H1 (cell line): Measurements from ENCODE around the gene TAS1R3. TPM values are rescaled to one million over a fixed set of nuclear protein-coding genes. Genes with fewer than 3 reads are reported as not detected.

Experiments used
- CTCF ChIA-PET: fragments of 300-600 bp; sonication (Branson Sonifier 250); formaldehyde crosslinking; loops from one replicate; lab custom pipeline; 2021; ENCODE audit not compliant: partially characterized antibody; lab: Charles Lee
- POLR2A ChIA-PET: fragments of 300-600 bp; sonication (Branson Sonifier 250); formaldehyde crosslinking; loops from one replicate; lab custom pipeline; 2021; ENCODE audit warnings: inconsistent platforms; ENCODE audit not compliant: partially characterized antibody; lab: Charles Lee
- DNase-seq, 2 experiments: peaks; one replicate each; pipeline versions ENCODE4 v3.0.0 to v3.0.0-alpha.2; 2010 to 2022; ENCODE audit warnings: low spot score in 2 of 2, low read depth in 1 of 2, mixed read lengths in 1 of 2
- FAIRE-seq: peaks from 2 replicates; lab custom pipeline; 2011; peaks lifted over from hg19 to GRCh38; lab: Jason Lieb, UNC
- H2AFZ ChIP-seq: 2 replicates; pipeline ENCODE4 v1.8.1; 2012; ENCODE audit warnings: low read length, inconsistent platforms
- H2AK5ac ChIP-seq: 2 replicates; pipeline ENCODE4 v1.6.1; 2013; ENCODE audit warnings: low read depth, low read length
- H2BK120ac ChIP-seq: replicated peaks from 2 replicates; pipeline ENCODE3; 2013; ENCODE audit warnings: low read depth, low read length, inconsistent platforms
- H2BK12ac ChIP-seq: 2 replicates; pipeline ENCODE4 v1.6.1; 2013; ENCODE audit warnings: low read depth, low read length
- H2BK15ac ChIP-seq: 2 replicates; pipeline ENCODE4 v1.6.1; 2013; ENCODE audit warnings: low read length
- H2BK20ac ChIP-seq: 2 replicates; pipeline ENCODE4 v1.6.1; 2013; ENCODE audit warnings: low read length
- H2BK5ac ChIP-seq: 2 replicates; pipeline ENCODE4 v1.6.1; 2013; ENCODE audit warnings: low read depth, low read length
- H3K14ac ChIP-seq: 2 replicates; pipeline ENCODE4 v1.6.1; 2013; ENCODE audit warnings: inconsistent platforms; ENCODE audit not compliant: insufficient read length
- H3K18ac ChIP-seq: 2 replicates; pipeline ENCODE4 v1.6.1; 2013; ENCODE audit warnings: low read length; ENCODE audit errors: extremely low read depth
- H3K23ac ChIP-seq: 2 replicates; pipeline ENCODE4 v1.6.1; 2013; ENCODE audit warnings: inconsistent platforms; ENCODE audit not compliant: insufficient read length
- H3K23me2 ChIP-seq: 2 replicates; pipeline ENCODE4 v1.6.1; 2013; ENCODE audit warnings: low read depth, low read length
- H3K27ac ChIP-seq: 2 replicates; pipeline ENCODE4 v1.6.1; 2011; ENCODE audit warnings: low read depth, low read length, inconsistent platforms
- H3K27me3 ChIP-seq, 4 experiments: replicated peaks in 1 of 4; 1 replicate in 1 of 4; 2 replicates in 3 of 4; pipeline versions ENCODE4 v1.6.1 to v1.8.1; 2011 to 2013; ENCODE audit warnings: low read length in 3 of 4, mild to moderate bottlenecking in 3 of 4, inconsistent platforms in 2 of 4, mixed read lengths in 2 of 4, moderate library complexity in 1 of 4; ENCODE audit not compliant: control insufficient read depth in 3 of 4, insufficient read depth in 3 of 4; ENCODE audit errors: extremely low read depth in 1 of 4
- H3K36me3 ChIP-seq, 4 experiments: 2 replicates each; pipeline versions ENCODE4 v1.6.1 to v1.8.1; 2011 to 2013; ENCODE audit warnings: mild to moderate bottlenecking in 4 of 4, low read length in 3 of 4, moderate library complexity in 2 of 4, control low read depth in 1 of 4, inconsistent platforms in 1 of 4; ENCODE audit not compliant: insufficient read depth in 4 of 4, control insufficient read depth in 2 of 4
- H3K4ac ChIP-seq: replicated peaks from 2 replicates; pipeline ENCODE3; 2013; ENCODE audit warnings: low read length, low read depth, mixed read lengths, inconsistent platforms; ENCODE audit not compliant: insufficient read length
- H3K4me1 ChIP-seq, 4 experiments: replicated peaks in 1 of 4; 1 replicate in 1 of 4; 2 replicates in 3 of 4; pipeline versions ENCODE4 v1.6.1 to v1.8.1; 2011 to 2013; ENCODE audit warnings: low read length in 3 of 4, inconsistent platforms in 2 of 4, mixed read lengths in 1 of 4; ENCODE audit not compliant: insufficient read depth in 4 of 4, control insufficient read depth in 3 of 4
- H3K4me2 ChIP-seq, 2 experiments: 2 replicates each; pipeline versions ENCODE4 v1.6.1 to v1.8.1; 2011 to 2013; ENCODE audit warnings: low read depth in 2 of 2, low read length in 2 of 2, control low read depth in 1 of 2, inconsistent platforms in 1 of 2, mild to moderate bottlenecking in 1 of 2; ENCODE audit not compliant: insufficient read depth in 1 of 2
- H3K4me3 ChIP-seq, 4 experiments: fragments of 200-600, 300-600 bp in 1 of 4; sonication (generic), shearing (Covaris generic), sonication (Bioruptor Twin) in 1 of 4; 2 replicates each; pipeline versions ENCODE4 v1.5.1 to v1.8.1; 2011 to 2016; ENCODE audit warnings: low read length in 4 of 4, low read depth in 3 of 4, control low read depth in 2 of 4, inconsistent platforms in 2 of 4, mild to moderate bottlenecking in 2 of 4, mixed read lengths in 1 of 4, moderate library complexity in 1 of 4; ENCODE audit not compliant: insufficient read depth in 2 of 4; ENCODE audit errors: extremely low read depth in 1 of 4
- H3K56ac ChIP-seq: replicated peaks from 2 replicates; pipeline ENCODE3; 2013; ENCODE audit warnings: low read depth, mild to moderate bottlenecking, mixed read lengths, low read length, inconsistent platforms; ENCODE audit not compliant: insufficient read length
- H3K79me1 ChIP-seq: 2 replicates; pipeline ENCODE4 v1.6.1; 2013; ENCODE audit warnings: low read depth, low read length, control low read depth
- H3K79me2 ChIP-seq, 2 experiments: 2 replicates each; pipeline versions ENCODE4 v1.6.1 to v1.8.1; 2012 to 2013; ENCODE audit warnings: low read length in 2 of 2, mild to moderate bottlenecking in 2 of 2, inconsistent platforms in 1 of 2; ENCODE audit not compliant: insufficient read depth in 2 of 2, control insufficient read depth in 1 of 2
- H3K9ac ChIP-seq, 4 experiments: replicated peaks in 1 of 4; 1 replicate in 1 of 4; 2 replicates in 3 of 4; pipeline versions ENCODE4 v1.6.1 to v1.8.1; 2011 to 2013; ENCODE audit warnings: low read depth in 3 of 4, low read length in 3 of 4, control low read depth in 2 of 4, mild to moderate bottlenecking in 2 of 4, moderate library complexity in 2 of 4, inconsistent platforms in 1 of 4; ENCODE audit errors: extremely low read depth in 1 of 4
- H3K9me3 ChIP-seq, 2 experiments: 2 replicates each; pipeline versions ENCODE4 v1.6.1 to v1.8.1; 2012 to 2013; ENCODE audit warnings: mild to moderate bottlenecking in 2 of 2, moderate library complexity in 2 of 2, control low read depth in 1 of 2, inconsistent platforms in 1 of 2, low read depth in 1 of 2, low read length in 1 of 2, mixed read lengths in 1 of 2; ENCODE audit not compliant: insufficient read depth in 2 of 2
- H4K20me1 ChIP-seq, 2 experiments: replicated peaks in 1 of 2; 2 replicates each; pipeline versions ENCODE3 to v1.8.1; 2011 to 2013; ENCODE audit warnings: inconsistent platforms in 2 of 2, low read length in 2 of 2, mild to moderate bottlenecking in 1 of 2; ENCODE audit not compliant: insufficient read depth in 2 of 2, control insufficient read depth in 1 of 2
- H4K5ac ChIP-seq: 2 replicates; pipeline ENCODE4 v1.6.1; 2013; ENCODE audit warnings: low read length, low read depth, mixed read lengths, inconsistent platforms; ENCODE audit not compliant: insufficient read length
- H4K8ac ChIP-seq: 2 replicates; pipeline ENCODE4 v1.8.0; 2013; ENCODE audit warnings: mild to moderate bottlenecking, moderate library complexity, low read length, inconsistent platforms; ENCODE audit not compliant: insufficient read depth; ENCODE audit errors: extremely low read depth
- H4K91ac ChIP-seq: replicated peaks from 2 replicates; pipeline ENCODE3; 2013; ENCODE audit warnings: low read length, mixed read lengths, inconsistent platforms; ENCODE audit not compliant: insufficient read length
- CTCF ChIP-seq, 3 experiments: IDR thresholded peaks; 1 replicate in 2 of 3; 2 replicates in 1 of 3; pipeline versions ENCODE4 v1.5.1 to v1.6.1; 2011; ENCODE audit warnings: low read length in 3 of 3, mild to moderate bottlenecking in 3 of 3, inconsistent platforms in 2 of 3, low read depth in 1 of 3, moderate library complexity in 1 of 3; ENCODE audit not compliant: insufficient read depth in 1 of 3; ENCODE audit errors: control extremely low read depth in 1 of 3
- GABPA ChIP-seq: IDR thresholded peaks from 2 replicates; pipeline ENCODE4 v1.6.1; 2011; ENCODE audit warnings: mild to moderate bottlenecking, low read length, moderate library complexity, borderline replicate concordance; ENCODE audit not compliant: insufficient read depth
- GTF2F1 ChIP-seq: IDR thresholded peaks from 2 replicates; pipeline ENCODE4 v1.6.1; 2012; ENCODE audit warnings: low read depth, low read length, improper control_type of control experiment, borderline replicate concordance
- JUND ChIP-seq: IDR thresholded peaks from 2 replicates; pipeline ENCODE4 v1.6.1; 2011; ENCODE audit warnings: mild to moderate bottlenecking, improper control_type of control experiment, low read length
- RAD21 ChIP-seq, 2 experiments: IDR thresholded peaks in 1 of 2; conservative IDR thresholded peaks in 1 of 2; 2 replicates each; pipeline ENCODE4 v1.6.1; 2011; ENCODE audit warnings: low read depth in 2 of 2, low read length in 2 of 2, improper control_type of control experiment in 1 of 2, inconsistent platforms in 1 of 2, mild to moderate bottlenecking in 1 of 2, moderate library complexity in 1 of 2
- SP2 ChIP-seq: IDR thresholded peaks from 2 replicates; pipeline ENCODE4 v1.6.1; 2012; ENCODE audit warnings: mild to moderate bottlenecking, low read length, inconsistent platforms
- YY1 ChIP-seq: IDR thresholded peaks from 2 replicates; pipeline ENCODE4 v1.6.1; 2011; ENCODE audit warnings: low read depth, mild to moderate bottlenecking, low read length
- WGBS, 2 experiments: shearing (Covaris generic) in 1 of 2; methylation state at CpG; one replicate each; pipeline versions ENCODE4 v1.1.6 to v1.1.7; 2013 to 2015; ENCODE audit warnings: low lambda C conversion rate in 2 of 2, mixed read lengths in 2 of 2, inconsistent platforms in 1 of 2, low coverage in 1 of 2, missing lambda C conversion rate in 1 of 2; ENCODE audit not compliant: insufficient replicate concordance in 2 of 2, insufficient coverage in 1 of 2, insufficient read length in 1 of 2; ENCODE audit errors: extremely low coverage in 1 of 2, missing lambda C conversion rate in 1 of 2; 5-methylcytosine and 5-hydroxymethylcytosine counted together
- polyA plus RNA-seq, 7 experiments: library from polyadenylated mRNA; depleted of rRNA in 3 of 7; stranded (reverse) in 5 of 7; unstranded in 2 of 7; fragments of >200 nt in 5 of 7; fragments of 200-250 nt in 2 of 7; gene quantifications; 1 replicate in 5 of 7; 2 replicates in 1 of 7; 4 replicates in 1 of 7; pipeline versions ENCODE4 v1.2.1 to v1.2.3, GENCODE V29; 2011 to 2013; ENCODE audit warnings: missing spikeins in 2 of 7, mixed read lengths in 2 of 7
- total RNA-seq: library from RNA; stranded (reverse); fragmentation: NEBNext Ultra II Directional; extraction: Animal tissue kit (Norgen Biotek cat#: 25700); gene quantifications from 2 replicates; pipeline ENCODE4 v1.2.1, GENCODE V29; 2021

Gene TAS1R3
- total and polyA plus RNA-seq, 2 of the 8 experiments (the other 6 are each of a cell fraction or from before 2014, with no cell fraction given): 0.03 to 0.19 TPM

- H3K4me3 ChIP-seq: no peak overlapping the region
- ChIA-PET POLR2A (interaction anchor here (1.0 to 2.9 kb wide), 4 partner anchors 10 to 73 kb away, joined by 3 to 11 read pairs (median 4); partner anchors contain the start of gene AURKAIP1), CTCF (interaction anchor here (0.5 to 2.7 kb wide), 7 partner anchors 7 to 308 kb away, joined by 3 to 13 read pairs (median 3); no protein-coding TSS in a partner anchor)
- peaks cover 4% of the 10 kb centered on the region; the same call in 1 of the 2 replicates for H3K79me1 ChIP-seq
- no peak overlapping the region for H3K27ac ChIP-seq
- no peak for FAIRE-seq
- H3K79me2 ChIP-seq: peaks cover 0 to 6% of the 10 kb centered on the region in 2 experiments; a peak in 1 of 4 replicates
- H2BK5ac ChIP-seq: no peak overlapping the region
- no peak overlapping the region for H3K4ac ChIP-seq
- peaks cover 3% of the 10 kb centered on the region; the same call in 1 of the 2 replicates for H3K23me2 ChIP-seq
- peaks cover 5 to 21% of the 10 kb centered on the region in 2 experiments for H4K20me1 ChIP-seq
- H3K14ac ChIP-seq: no peak overlapping the region
- peaks cover 0 to 4% (median 0%) of the 10 kb centered on the region in 4 experiments; a peak in 1 of 8 replicates for H3K36me3 ChIP-seq
- peak overlapping the region; percentile 71 for H4K8ac ChIP-seq
- no peak overlapping the region; the same call in 1 of the 2 replicates for H2AK5ac ChIP-seq
- no peak overlapping the region for H2BK12ac ChIP-seq
- H3K9me3 ChIP-seq: no peaks in the 10 kb centered on the region
- no peak overlapping the region for H2BK20ac ChIP-seq
- peak in 1 of 2 experiments; percentile 75 for DNase-seq
- H4K91ac ChIP-seq: no peak overlapping the region
- no peak overlapping the region for H4K5ac ChIP-seq
- WGBS, 2 experiments: 86% methylated on average over 7 of the region's 9 CpGs; no CpG with 5 or more reads in 1 of the 2 experiments
- H3K4me2 ChIP-seq: no peak overlapping the region
- H3K9ac ChIP-seq: peak overlapping the region in 2 of 4 experiments; percentile 3 to 8; a peak in 1 of 7 replicates
- no peak overlapping the region for H3K18ac ChIP-seq
- H3K27me3 ChIP-seq: peaks cover 0 to 2% (median under 1%) of the 10 kb centered on the region in 4 experiments; a peak in 1 of 7 replicates
- no peak overlapping the region for H2AFZ ChIP-seq
- no peak overlapping the region for H2BK120ac ChIP-seq
- no peak overlapping the region for H3K56ac ChIP-seq
- TF ChIP-seq GTF2F1 (no peak), RAD21 (IDR thresholded peaks at IDR 0.05 in 1 of 2, conservative IDR thresholded peaks at IDR 0.05 in 1 of 2; ENCODE audit: low read depth in 2 of 2, low read length in 2 of 2) (peak; percentile 20 to 35; a peak in 1 of 4 replicates), YY1 (0 out of 2 replicates have a peak, but pooled peaks have one; percentile 39), JUND (no peak), GABPA (peak; percentile 73; the same call in 1 of the 2 replicates), CTCF (IDR thresholded peaks at IDR 0.05; ENCODE audit: control extremely low read depth in 1 of 3, insufficient read depth in 1 of 3, low read depth in 1 of 3, low read length in 3 of 3) (peak in 2 of 3 experiments; percentile 78 to 79; a peak in 3 of 4 replicates), SP2 (no peak)
- H3K4me1 ChIP-seq: peaks cover 0 to 30% (median 22%) of the 10 kb centered on the region in 4 experiments; a peak in 6 of 7 replicates
- H3K23ac ChIP-seq: no peak overlapping the region
- H2BK15ac ChIP-seq: no peak overlapping the region
Measured at GRCh38 chr1:1302006-1302430, 29.1 kb upstream of the TAS1R3 start.
